Neuronal stem cell (in vitro differentiated cells): ENCODE measurements around the gene CNTNAP2.

ENCODE experiments used
- DNase-seq: peaks from one replicate; pipeline ENCODE4 v3.0.0-alpha.2; 2013; ENCODE audit warnings: low spot score
- H2AFZ ChIP-seq: one replicate; pipeline ENCODE4 v1.6.1; 2013; ENCODE audit warnings: mild to moderate bottlenecking, low read length, inconsistent platforms
- H2AK5ac ChIP-seq: 2 replicates; pipeline ENCODE4 v1.6.1; 2013; ENCODE audit warnings: low read depth, mild to moderate bottlenecking, inconsistent platforms, low read length, moderate library complexity, mixed read lengths
- H2BK120ac ChIP-seq: 2 replicates; pipeline ENCODE4 v1.6.1; 2013; ENCODE audit warnings: low read depth, mild to moderate bottlenecking, inconsistent platforms, low read length, moderate library complexity, mixed read lengths
- H2BK12ac ChIP-seq: one replicate; pipeline ENCODE4 v1.6.1; 2013; ENCODE audit warnings: low read length, inconsistent platforms
- H2BK15ac ChIP-seq: 2 replicates; pipeline ENCODE4 v1.6.1; 2013; ENCODE audit warnings: mild to moderate bottlenecking, low read length, inconsistent platforms, mixed read lengths
- H2BK5ac ChIP-seq: one replicate; pipeline ENCODE4 v1.6.1; 2013; ENCODE audit warnings: inconsistent platforms, mild to moderate bottlenecking, low read length, moderate library complexity
- H3K14ac ChIP-seq: one replicate; pipeline ENCODE4 v1.6.1; 2013; ENCODE audit warnings: low read length, inconsistent platforms
- H3K18ac ChIP-seq: 2 replicates; pipeline ENCODE4 v1.6.1; 2013; ENCODE audit warnings: low read length, inconsistent platforms
- H3K23ac ChIP-seq: 2 replicates; pipeline ENCODE4 v1.6.1; 2013; ENCODE audit warnings: low read depth, mild to moderate bottlenecking, mixed read lengths, low read length, inconsistent platforms; ENCODE audit not compliant: poor library complexity
- H3K27ac ChIP-seq: replicated peaks from 3 replicates; pipeline ENCODE4 v1.5.1; 2013; ENCODE audit warnings: low read length, inconsistent platforms
- H3K27me3 ChIP-seq, 3 experiments: 2 replicates each; pipeline ENCODE4 v1.6.1; 2013; ENCODE audit warnings: low read length in 3 of 3, mild to moderate bottlenecking in 2 of 3, inconsistent platforms in 1 of 3, low read depth in 1 of 3, mixed read lengths in 1 of 3, moderate library complexity in 1 of 3; ENCODE audit not compliant: control insufficient read depth in 3 of 3, insufficient read depth in 3 of 3
- H3K36me3 ChIP-seq, 2 donors: replicated peaks in 1 of 2; 2 replicates each; pipeline ENCODE4 v1.6.1; 2013; ENCODE audit warnings: low read length in 2 of 2; ENCODE audit not compliant: control insufficient read depth in 2 of 2, insufficient read depth in 2 of 2
- H3K4ac ChIP-seq: 2 replicates; pipeline ENCODE4 v1.6.1; 2013; ENCODE audit warnings: inconsistent platforms, mild to moderate bottlenecking, low read length, moderate library complexity
- H3K4me1 ChIP-seq, 2 donors: 1 replicate in 1 of 2; 2 replicates in 1 of 2; pipeline ENCODE4 v1.6.1; 2013; ENCODE audit warnings: low read length in 2 of 2, low read depth in 1 of 2; ENCODE audit not compliant: control insufficient read depth in 2 of 2, insufficient read depth in 1 of 2
- H3K4me2 ChIP-seq: one replicate; pipeline ENCODE4 v1.6.1; 2013; ENCODE audit warnings: mild to moderate bottlenecking, low read length, inconsistent platforms; ENCODE audit not compliant: insufficient read depth, poor library complexity, severe bottlenecking
- H3K4me3 ChIP-seq, 2 donors: 2 replicates each; pipeline ENCODE4 v1.5.1; 2013; ENCODE audit warnings: low read length in 2 of 2, mild to moderate bottlenecking in 2 of 2, inconsistent platforms in 1 of 2, moderate library complexity in 1 of 2
- H3K79me1 ChIP-seq: one replicate; pipeline ENCODE4 v1.6.1; 2013; ENCODE audit warnings: low read depth, mild to moderate bottlenecking, inconsistent platforms, low read length, moderate library complexity
- H3K9ac ChIP-seq: one replicate; pipeline ENCODE4 v1.6.1; 2013; ENCODE audit warnings: mild to moderate bottlenecking, low read depth, low read length, inconsistent platforms; ENCODE audit not compliant: poor library complexity
- H3K9me3 ChIP-seq, 2 donors: replicated peaks in 1 of 2; 2 replicates each; pipeline versions ENCODE3 to v1.6.1; 2013; ENCODE audit warnings: low read length in 2 of 2, mild to moderate bottlenecking in 2 of 2, inconsistent platforms in 1 of 2, low read depth in 1 of 2, mixed read lengths in 1 of 2, moderate library complexity in 1 of 2; ENCODE audit not compliant: control insufficient read depth in 2 of 2, insufficient read depth in 1 of 2
- H4K8ac ChIP-seq: one replicate; pipeline ENCODE4 v1.6.1; 2013; ENCODE audit warnings: low read depth, mild to moderate bottlenecking, inconsistent platforms, low read length, moderate library complexity
- H4K91ac ChIP-seq: one replicate; pipeline ENCODE4 v1.6.1; 2013; ENCODE audit warnings: low read length, low read depth, mild to moderate bottlenecking, inconsistent platforms; ENCODE audit not compliant: poor library complexity
- WGBS, 2 donors: extraction: QIAGEN DNeasy Blood & Tissue Kit; methylation state at CpG; one replicate each; pipeline ENCODE4 v1.1.7; 2013; ENCODE audit warnings: missing lambda C conversion rate in 2 of 2, mixed read lengths in 1 of 2; ENCODE audit not compliant: insufficient read length in 2 of 2, insufficient replicate concordance in 1 of 2; ENCODE audit errors: extremely low coverage in 2 of 2; 5-methylcytosine and 5-hydroxymethylcytosine counted together

The CNTNAP2 gene

GRCh38 chr7:148209643-148210190 lies 2093.1 kb downstream of the CNTNAP2 start:
- 100% methylated on average over 2 of the region's 6 CpGs; no CpG with 5 or more reads in 1 of the 2 donors for WGBS, 2 donors
- H4K8ac ChIP-seq, result no peak overlapping the region
- no peak overlapping the region for H2BK12ac ChIP-seq
- no peak overlapping the region for H3K27ac ChIP-seq
- H2BK120ac ChIP-seq, result no peak overlapping the region
- H2BK15ac ChIP-seq, result no peak overlapping the region
- H2BK5ac ChIP-seq, result no peak overlapping the region
- no peak overlapping the region for H2AFZ ChIP-seq
- H3K9ac ChIP-seq, result no peak overlapping the region
- no peak overlapping the region for H3K4me3 ChIP-seq
- no peak overlapping the region for H3K18ac ChIP-seq
- H3K4me2 ChIP-seq, result no peak overlapping the region
- no peaks in the 10 kb centered on the region for H3K9me3 ChIP-seq
- no peak overlapping the region for H3K23ac ChIP-seq
- H3K14ac ChIP-seq, result no peak overlapping the region
- H4K91ac ChIP-seq, result no peak overlapping the region
- no peak for DNase-seq
- no peaks in the 10 kb centered on the region for H3K79me1 ChIP-seq
- no peak overlapping the region for H2AK5ac ChIP-seq
- H3K4me1 ChIP-seq, result no peaks in the 10 kb centered on the region
- H3K27me3 ChIP-seq, result no peaks in the 10 kb centered on the region
- H3K36me3 ChIP-seq, result no peaks in the 10 kb centered on the region
- H3K4ac ChIP-seq, result no peak overlapping the region

- Histone ChIP-seq H3K18ac (no peak overlapping the region), H3K27ac (no peak overlapping the region), H2BK12ac (no peak overlapping the region), H3K4me3 (no peak overlapping the region), H3K9me3 (no peaks in the 10 kb centered on the region), H3K23ac (no peak overlapping the region), H4K91ac (no peak overlapping the region), H3K4me1 (no peaks in the 10 kb centered on the region), H3K4me2 (no peak overlapping the region), H3K14ac (no peak overlapping the region), H2AK5ac (no peak overlapping the region), H3K36me3 (peaks cover 0 to under 1% of the 10 kb centered on the region in 2 donors), H2BK120ac (no peak overlapping the region), H2BK15ac (no peak overlapping the region), H3K9ac (no peak overlapping the region), H3K4ac (no peak overlapping the region), H2AFZ (no peak overlapping the region), H3K27me3 (no peaks in the 10 kb centered on the region), H2BK5ac (no peak overlapping the region), H3K79me1 (no peaks in the 10 kb centered on the region), H4K8ac (no peak overlapping the region)
- no peak for DNase-seq
- no CpG with 5 or more reads among the region's 3 CpGs for WGBS, 2 donors
These were observed 2094.3 kb downstream of the CNTNAP2 start for GRCh38 chr7:148210804-148211325.

GRCh38 chr7:148211740-148212151 lies 2095.1 kb downstream of the CNTNAP2 start:
- no peak for DNase-seq
- Histone ChIP-seq H4K8ac (no peak overlapping the region), H3K27ac (no peak overlapping the region), H3K27me3 (no peaks in the 10 kb centered on the region), H3K9me3 (no peaks in the 10 kb centered on the region), H4K91ac (no peak overlapping the region), H3K9ac (no peak overlapping the region), H3K23ac (no peak overlapping the region), H3K4ac (no peak overlapping the region), H2BK120ac (no peak overlapping the region), H2BK15ac (no peak overlapping the region), H3K4me3 (no peak overlapping the region), H3K4me2 (no peak overlapping the region), H3K18ac (no peak overlapping the region), H2BK12ac (no peak overlapping the region), H2AK5ac (no peak overlapping the region), H2AFZ (no peak overlapping the region), H3K14ac (no peak overlapping the region), H3K36me3 (peaks cover 0 to 2% of the 10 kb centered on the region in 2 donors), H2BK5ac (no peak overlapping the region), H3K4me1 (no peaks in the 10 kb centered on the region), H3K79me1 (no peaks in the 10 kb centered on the region)

- Histone ChIP-seq H2AK5ac (no peak overlapping the region), H3K14ac (no peak overlapping the region), H2AFZ (no peak overlapping the region), H3K9ac (no peak overlapping the region), H4K91ac (no peak overlapping the region), H2BK15ac (no peak overlapping the region), H3K4me1 (no peaks in the 10 kb centered on the region), H3K4me2 (no peak overlapping the region), H3K27ac (no peak overlapping the region), H2BK12ac (no peak overlapping the region), H3K4ac (no peak overlapping the region), H4K8ac (no peak overlapping the region), H3K23ac (no peak overlapping the region), H3K18ac (no peak overlapping the region), H3K27me3 (no peaks in the 10 kb centered on the region), H3K79me1 (no peaks in the 10 kb centered on the region), H2BK120ac (no peak overlapping the region), H3K9me3 (peaks cover 0 to 4% of the 10 kb centered on the region in 2 donors), H3K4me3 (no peak overlapping the region), H3K36me3 (peaks cover 0 to 2% of the 10 kb centered on the region in 2 donors), H2BK5ac (no peak overlapping the region)
- no peak for DNase-seq
- no CpG with 5 or more reads among the region's 3 CpGs for WGBS, 2 donors
These were observed 2096.1 kb downstream of the CNTNAP2 start for GRCh38 chr7:148212731-148213130.
